A549 (cell line): ENCODE results near the gene NTMT2. TPM values are rescaled to one million over a fixed set of nuclear protein-coding genes. Genes with fewer than 3 reads are reported as not detected.

Experiments
- ATAC-seq, 2 experiments: fragments of 200-7000 bp in 1 of 2; fragments of >200 bp in 1 of 2; cut with Nextera tagmentation in 1 of 2; cut with Tn5 transposase in 1 of 2; 3 replicates each; pipeline versions ENCODE4 v1.8.0 to v1.9.1; 2018 to 2020; ENCODE audit warnings: mild to moderate bottlenecking in 1 of 2, moderate library complexity in 1 of 2
- CTCF ChIA-PET: fragments of 300-600 bp; sonication (Branson Sonifier 250); formaldehyde crosslinking; extraction: SDS; loops from one replicate; lab custom pipeline; 2021; ENCODE audit warnings: antibody characterized with exemption, inconsistent platforms; lab: Yijun Ruan, JAX
- POLR2A ChIA-PET: fragments of 350-600 bp; formaldehyde crosslinking; extraction: SDS; loops from one replicate; lab custom pipeline; 2021; ENCODE audit warnings: antibody characterized with exemption, inconsistent platforms; lab: Yijun Ruan, JAX
- DNase-seq, 2 experiments: peaks; one replicate each; pipeline versions ENCODE4 v3.0.0 to v3.0.0-alpha.2; 2011 to 2016; ENCODE audit warnings: low read depth in 1 of 2, low spot score in 1 of 2
- FAIRE-seq: peaks from 2 replicates; lab custom pipeline; 2011; peaks lifted over from hg19 to GRCh38; lab: Jason Lieb, UNC
- H3K27ac ChIP-seq, 2 experiments: fragments of >200 bp; sonication (Bioruptor Twin); formaldehyde crosslinking; 3 replicates each; pipeline ENCODE4 v1.5.1; 2016 to 2017
- H3K4me1 ChIP-seq: fragments of >200 bp; sonication (Bioruptor Twin); formaldehyde crosslinking; 3 replicates; pipeline ENCODE4 v1.6.1; 2016
- H3K4me2 ChIP-seq: fragments of >200 bp; sonication (Bioruptor Twin); formaldehyde crosslinking; 3 replicates; pipeline ENCODE4 v1.6.1; 2016
- H3K4me3 ChIP-seq: fragments of >200 bp; sonication (Bioruptor Twin); formaldehyde crosslinking; 3 replicates; pipeline ENCODE4 v1.5.1; 2016
- H3K9me3 ChIP-seq: fragments of >200 bp; sonication (Bioruptor Twin); formaldehyde crosslinking; 3 replicates; pipeline ENCODE4 v1.6.1; 2016
- ATOH8 ChIP-seq: fragments of 250-450 bp; sonication (Bioruptor Pico); IDR thresholded peaks from 2 replicates; pipeline ENCODE4 v1.5.0; 2020; ENCODE audit warnings: low read depth, mild to moderate bottlenecking, moderate library complexity
- BCL3 ChIP-seq: fragments of >200 bp; sonication (Bioruptor Twin); formaldehyde crosslinking; IDR thresholded peaks from 3 replicates; pipeline ENCODE4 v1.6.1; 2016
- CBX2 ChIP-seq: fragments of 200-600 bp; sonication (generic); IDR thresholded peaks from 2 replicates; pipeline ENCODE4 v1.6.1; 2016; ENCODE audit warnings: low read depth, mild to moderate bottlenecking, borderline replicate concordance
- CEBPB ChIP-seq, 2 experiments: fragments of >200 bp in 1 of 2; sonication (Bioruptor Twin) in 1 of 2; formaldehyde crosslinking in 1 of 2; IDR thresholded peaks; 2 replicates each; pipeline ENCODE4 v1.6.1; 2012 to 2016
- HEYL ChIP-seq: fragments of 250-450 bp; sonication (Bioruptor Pico); IDR thresholded peaks from 2 replicates; pipeline ENCODE4 v1.8.0; 2021; ENCODE audit warnings: mild to moderate bottlenecking, moderate library complexity
- JUNB ChIP-seq: fragments of >200 bp; sonication (Bioruptor Twin); formaldehyde crosslinking; IDR thresholded peaks from 2 replicates; pipeline ENCODE4 v1.6.1; 2016
- MAFK ChIP-seq: fragments of 450-650 bp; IDR thresholded peaks from 2 replicates; pipeline ENCODE4 v1.6.1; 2014; ENCODE audit not compliant: partially characterized antibody
- PBX3 ChIP-seq: IDR thresholded peaks from 2 replicates; pipeline ENCODE4 v1.6.1; 2012
- TFCP2L1 ChIP-seq: fragments of 250-450 bp; sonication (Bioruptor Pico); IDR thresholded peaks from 2 replicates; pipeline ENCODE4 v1.5.0; 2021; ENCODE audit warnings: mild to moderate bottlenecking
- WGBS: methylation state at CpG from one replicate; pipeline ENCODE4 v1.1.6; 2017; ENCODE audit errors: missing lambda C conversion rate; 5-methylcytosine and 5-hydroxymethylcytosine counted together
- polyA plus RNA-seq, 4 experiments: library from polyadenylated mRNA; depleted of rRNA in 3 of 4; stranded (reverse); fragments of >200 nt; fragmentation: RNase III in 1 of 4; extraction: RNeasy Plus Mini Kit Qiagen cat#74134 plus additional on column Dnase treatment in 1 of 4; gene quantifications; 2 replicates in 3 of 4; 3 replicates in 1 of 4; pipeline ENCODE4 v1.2.3, GENCODE V29; 2011 to 2017
- small RNA-seq, 6 experiments: library from RNA; depleted of rRNA; stranded (forward); fragments of <200 nt; gene quantifications; one replicate each; pipeline ENCODE3, GENCODE V24; 2012
- TF ChIP-seq, protein P1 (sequence below): fragments of 150-350 bp; IDR thresholded peaks from 2 replicates; pipeline ENCODE4 v1.6.1; 2014; ENCODE audit warnings: low read depth, mild to moderate bottlenecking, low read length

Gene NTMT2
- polyA plus RNA-seq, 2 of the 4 experiments (the other 2 are of a cell fraction), result not detected

DNA sequence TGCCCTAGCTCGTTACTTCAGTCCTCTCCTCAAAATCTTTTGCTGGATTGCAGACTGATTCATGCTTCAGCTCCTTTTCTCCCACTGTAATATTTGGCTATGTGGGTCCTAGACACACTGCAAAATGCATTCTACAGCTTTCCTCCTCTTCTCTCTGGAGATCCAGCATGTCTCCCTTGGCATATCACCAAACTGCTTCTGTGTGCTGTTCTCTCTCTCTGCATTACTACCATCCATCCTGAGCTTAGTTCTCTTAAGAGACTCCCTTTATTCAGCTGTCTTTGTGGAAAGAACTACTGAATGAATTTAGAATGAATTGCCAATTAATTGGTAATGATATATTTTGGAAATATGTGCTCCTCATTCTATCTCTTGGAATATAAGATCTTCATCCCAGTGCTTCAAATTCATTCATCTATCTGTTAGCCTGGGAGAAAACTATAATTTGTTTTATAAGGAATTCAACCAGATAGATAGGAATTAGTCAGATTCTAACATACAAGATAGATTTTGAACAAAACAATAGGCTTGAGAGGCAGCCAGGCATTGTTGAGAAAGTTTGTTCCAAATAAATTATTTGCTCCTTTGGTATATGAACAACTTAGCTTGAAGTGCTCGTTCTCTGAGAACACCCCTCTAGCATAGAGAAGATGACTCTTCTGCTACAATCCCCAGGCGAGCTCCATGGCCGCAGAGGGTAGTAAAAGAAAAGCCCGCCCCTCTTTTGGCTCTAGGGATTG is 71.9 kb downstream of the NTMT2 start:
- FAIRE-seq (no peak), ATAC-seq (no peak), DNase-seq (no peak)
- Histone ChIP-seq H3K4me2 (no peak overlapping the region), H3K4me1 (no peaks in the 10 kb centered on the region), H3K27ac (no peak overlapping the region), H3K9me3 (no peaks in the 10 kb centered on the region)
- 8% methylated on average over 5 of the region's 5 CpGs for WGBS
- CTCF ChIA-PET, result no interaction called here
- no peak for TF ChIP-seq HEYL (CRISPR knock-in tag)
- no peak for TF ChIP-seq PBX3
- TF ChIP-seq MAFK, result no peak
- no peak for TF ChIP-seq ATOH8
- TF ChIP-seq CEBPB (IDR thresholded peaks at IDR 0.05), result no peak
- no peak for TF ChIP-seq BCL3
- TF ChIP-seq, protein P1, sequence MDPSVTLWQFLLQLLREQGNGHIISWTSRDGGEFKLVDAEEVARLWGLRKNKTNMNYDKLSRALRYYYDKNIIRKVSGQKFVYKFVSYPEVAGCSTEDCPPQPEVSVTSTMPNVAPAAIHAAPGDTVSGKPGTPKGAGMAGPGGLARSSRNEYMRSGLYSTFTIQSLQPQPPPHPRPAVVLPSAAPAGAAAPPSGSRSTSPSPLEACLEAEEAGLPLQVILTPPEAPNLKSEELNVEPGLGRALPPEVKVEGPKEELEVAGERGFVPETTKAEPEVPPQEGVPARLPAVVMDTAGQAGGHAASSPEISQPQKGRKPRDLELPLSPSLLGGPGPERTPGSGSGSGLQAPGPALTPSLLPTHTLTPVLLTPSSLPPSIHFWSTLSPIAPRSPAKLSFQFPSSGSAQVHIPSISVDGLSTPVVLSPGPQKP, result no peak
- no peak for TF ChIP-seq CBX2
- TF ChIP-seq, all 56 proteins: peak for 0
- H3K4me3 ChIP-seq, result no peak overlapping the region
- POLR2A ChIA-PET, result no interaction called here

DNA sequence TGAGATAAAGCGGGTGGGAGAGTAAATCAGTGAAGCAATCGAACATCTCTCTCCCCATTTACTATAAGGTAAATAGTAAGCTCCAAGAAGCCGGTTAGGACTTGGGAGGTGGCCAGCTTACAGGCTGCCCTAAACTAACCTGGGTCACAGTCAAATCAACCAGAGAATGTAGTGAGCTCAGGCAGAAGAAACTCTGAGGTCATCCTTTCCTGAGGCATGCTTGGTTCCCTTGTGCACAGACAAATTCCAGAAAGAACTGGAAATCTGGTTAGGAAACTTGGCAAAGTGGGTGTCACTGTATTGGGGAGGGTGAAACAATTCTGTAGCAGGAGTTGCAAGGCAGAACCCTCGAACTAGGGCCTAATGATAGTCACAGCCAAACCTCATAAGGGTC is 72.5 kb downstream of the NTMT2 start:
- H3K4me2 ChIP-seq, result no peak overlapping the region
- ATAC-seq (no peak), DNase-seq (no peak), FAIRE-seq (no peak)
- TF ChIP-seq JUNB, result no peak
- TF ChIP-seq TFCP2L1 (CRISPR knock-in tag), result no peak
- 15% methylated on average over 4 of the region's 4 CpGs for WGBS
- H3K4me3 ChIP-seq, result no peak overlapping the region
- H3K4me1 ChIP-seq, result no peaks in the 10 kb centered on the region
- no peaks in the 10 kb centered on the region for H3K9me3 ChIP-seq
- H3K27ac ChIP-seq, result no peak overlapping the region
- ChIA-PET CTCF (no interaction called here), POLR2A (no interaction called here)

Small RNA genes within 50 kb of the gene (small RNA-seq; reads per million reads assigned to genes)
- 0 reads per million in 6 experiments for gene MIR3119-2

Other genes starting within 250 kb of the NTMT2 start
- 16.8 and 19.0 TPM in 2 replicates for gene KIFAP3, start 71.3 kb upstream of the NTMT2 start, polyA plus RNA-seq (2011; rRNA removed)
- gene KIFAP3, start 71.3 kb upstream of the NTMT2 start, polyA plus RNA-seq (2017; fragmentation: RNase III; extraction: RNeasy Plus Mini Kit Qiagen cat#74134 plus additional on column Dnase treatment), result 11.7 to 12.9 TPM (median 12.5 TPM) in 3 replicates